Loucy (cell line): Measurements from ENCODE around the gene SPAST.

ENCODE experiments used
- EZH2phosphoT487 ChIP-seq: fragments of 200-600 bp; IDR thresholded peaks from 2 replicates; pipeline ENCODE4 v1.6.1; 2018; ENCODE audit warnings: antibody characterized with exemption, mild to moderate bottlenecking, moderate library complexity, borderline replicate concordance
- TF ChIP-seq, protein P1 (sequence below): fragments of 200-600 bp; sonication (generic); conservative IDR thresholded peaks from 2 replicates; pipeline ENCODE4 v1.5.1; 2014; ENCODE audit warnings: mild to moderate bottlenecking, antibody characterized with exemption, low read length

DNA sequence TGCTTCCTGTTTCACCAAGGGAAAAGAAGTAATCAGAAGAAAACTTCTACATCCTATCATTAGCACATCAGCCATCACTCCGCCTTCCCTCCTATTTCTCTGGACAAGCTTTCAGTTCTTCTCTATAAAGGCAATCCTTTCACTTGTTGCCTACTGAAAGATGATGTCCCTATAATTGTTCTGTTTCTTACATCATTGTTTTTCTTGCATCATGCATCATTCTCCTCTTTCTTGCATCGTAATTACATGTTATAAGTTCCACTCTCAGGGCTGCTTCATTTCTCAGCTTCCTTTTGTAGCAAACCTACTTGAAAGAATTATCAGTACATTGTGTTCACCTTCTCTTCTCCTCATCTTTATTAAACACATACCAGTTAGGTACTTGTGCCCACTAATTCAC is 109.5 kb downstream of the SPAST start:
- TF ChIP-seq, protein P1, sequence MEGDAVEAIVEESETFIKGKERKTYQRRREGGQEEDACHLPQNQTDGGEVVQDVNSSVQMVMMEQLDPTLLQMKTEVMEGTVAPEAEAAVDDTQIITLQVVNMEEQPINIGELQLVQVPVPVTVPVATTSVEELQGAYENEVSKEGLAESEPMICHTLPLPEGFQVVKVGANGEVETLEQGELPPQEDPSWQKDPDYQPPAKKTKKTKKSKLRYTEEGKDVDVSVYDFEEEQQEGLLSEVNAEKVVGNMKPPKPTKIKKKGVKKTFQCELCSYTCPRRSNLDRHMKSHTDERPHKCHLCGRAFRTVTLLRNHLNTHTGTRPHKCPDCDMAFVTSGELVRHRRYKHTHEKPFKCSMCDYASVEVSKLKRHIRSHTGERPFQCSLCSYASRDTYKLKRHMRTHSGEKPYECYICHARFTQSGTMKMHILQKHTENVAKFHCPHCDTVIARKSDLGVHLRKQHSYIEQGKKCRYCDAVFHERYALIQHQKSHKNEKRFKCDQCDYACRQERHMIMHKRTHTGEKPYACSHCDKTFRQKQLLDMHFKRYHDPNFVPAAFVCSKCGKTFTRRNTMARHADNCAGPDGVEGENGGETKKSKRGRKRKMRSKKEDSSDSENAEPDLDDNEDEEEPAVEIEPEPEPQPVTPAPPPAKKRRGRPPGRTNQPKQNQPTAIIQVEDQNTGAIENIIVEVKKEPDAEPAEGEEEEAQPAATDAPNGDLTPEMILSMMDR, result no peak
- no peak for TF ChIP-seq EZH2phosphoT487
